HG03108 (cell line): Measurements from ENCODE around the gene SCIN.
"Not testable (repeated sequence)": the region's sequence is repeated elsewhere in the genome, so short reads cannot be mapped to it uniquely, and the experiment has no call there.

Experiments
- ATAC-seq: cut with Tn5 transposase; IDR thresholded peaks from one replicate; pipeline ENCODE4 v1.9.1; 2021; ENCODE audit warnings: moderate library complexity; ENCODE audit not compliant: unreplicated experiment

Gene SCIN

DNA sequence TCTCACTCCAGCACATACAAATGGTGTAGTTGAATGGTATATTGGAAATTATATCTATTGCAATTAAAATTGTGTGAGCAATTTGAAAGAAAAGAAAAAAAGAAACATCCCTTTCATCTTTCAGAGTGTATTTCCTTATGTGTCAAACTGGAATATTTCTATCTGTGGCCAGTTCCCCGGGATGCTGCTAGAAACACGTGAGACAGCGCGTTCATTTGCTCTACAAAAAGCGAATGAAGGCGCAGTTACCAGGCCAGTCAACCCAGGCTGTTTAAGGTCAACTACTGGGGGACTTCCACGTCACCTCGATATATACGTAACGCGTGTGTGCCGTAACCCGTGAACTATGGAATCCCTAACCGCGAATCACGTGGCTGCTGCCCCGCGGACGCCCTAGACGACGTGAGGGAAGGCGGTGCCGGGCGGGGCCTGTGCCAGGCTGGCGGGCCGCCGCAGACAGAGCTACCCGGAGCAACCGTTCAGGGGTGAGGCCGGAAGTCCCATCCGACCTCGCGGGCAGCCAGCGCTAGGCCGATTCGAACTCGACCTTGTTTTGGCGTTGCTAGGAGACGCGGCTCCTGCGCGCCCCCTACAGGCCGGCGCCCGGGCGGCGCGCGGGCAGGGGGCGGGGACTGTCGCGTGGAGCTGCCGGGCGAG lies 115.8 kb downstream of the SCIN start:
- ATAC-seq = peak; percentile 72

DNA sequence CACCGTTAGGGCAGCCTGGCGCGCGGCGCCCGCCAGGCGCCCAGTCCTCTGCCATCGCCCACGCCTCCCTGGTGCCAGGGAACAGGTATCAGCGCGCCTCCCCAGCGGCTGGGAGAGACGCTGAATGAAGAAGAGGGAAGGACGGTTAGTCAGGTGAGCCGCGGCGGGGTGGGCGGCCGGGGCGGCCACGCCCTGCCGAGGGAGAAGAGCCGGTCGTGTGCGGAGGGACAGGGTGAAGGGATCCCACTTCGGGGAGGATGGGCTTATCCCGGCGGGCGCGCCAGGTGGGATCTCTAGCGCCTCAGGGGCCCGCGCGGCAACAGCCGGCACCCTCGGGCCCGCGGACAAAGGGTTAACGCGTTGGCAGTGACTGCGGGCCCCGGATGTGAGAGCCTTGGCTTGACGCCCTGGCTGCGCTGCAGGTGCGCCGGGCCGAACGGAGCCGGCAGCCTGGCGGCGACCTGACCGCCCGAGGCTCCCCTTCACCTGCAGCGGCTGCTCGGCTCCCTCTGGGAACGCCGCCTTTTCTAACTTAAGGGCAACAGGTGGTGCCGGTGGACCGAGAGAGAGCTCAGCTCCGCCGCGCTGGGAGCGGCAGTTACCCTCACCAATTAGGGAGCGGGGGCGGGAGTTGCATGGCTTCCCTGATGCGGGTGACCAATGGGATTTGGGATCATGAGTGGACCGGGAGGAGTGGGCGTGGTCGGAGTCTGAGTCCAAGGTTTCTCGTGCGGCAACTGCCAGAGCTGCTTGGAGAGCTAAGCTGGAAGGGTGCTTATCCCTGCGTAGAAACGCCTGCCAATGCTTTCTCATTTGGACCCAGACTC lies 116.6 kb downstream of the SCIN start, which contains the start of gene ARL4A:
TSS of gene ARL4A (plus strand) at position 743 of the 827 bp plus-strand sequence. CDS start 622 bp downstream, outside the sequence.
- peak; percentile 86 for ATAC-seq

DNA sequence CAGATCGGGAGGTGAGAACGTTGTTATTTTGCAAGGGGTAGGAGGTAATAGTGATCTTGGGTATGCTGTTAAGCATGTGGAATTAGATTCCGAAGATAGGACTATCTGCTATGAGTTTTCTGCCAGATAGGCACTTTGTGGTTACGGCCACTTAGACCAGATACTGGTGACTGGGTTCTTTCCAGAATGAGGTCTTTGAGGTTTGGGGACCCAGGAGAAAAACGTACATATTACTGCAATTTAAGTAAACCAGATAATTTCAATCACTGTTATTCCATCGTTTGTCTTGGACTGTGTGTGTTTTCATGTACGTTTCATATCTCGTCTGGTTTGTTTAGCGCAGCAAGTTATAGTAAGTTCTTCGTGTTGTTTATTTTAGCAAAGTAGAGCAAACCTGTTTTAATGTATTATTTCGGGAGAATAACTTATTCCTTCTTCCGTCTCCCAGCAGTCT lies 117.2 kb downstream of the SCIN start:
- ATAC-seq = no peak

DNA sequence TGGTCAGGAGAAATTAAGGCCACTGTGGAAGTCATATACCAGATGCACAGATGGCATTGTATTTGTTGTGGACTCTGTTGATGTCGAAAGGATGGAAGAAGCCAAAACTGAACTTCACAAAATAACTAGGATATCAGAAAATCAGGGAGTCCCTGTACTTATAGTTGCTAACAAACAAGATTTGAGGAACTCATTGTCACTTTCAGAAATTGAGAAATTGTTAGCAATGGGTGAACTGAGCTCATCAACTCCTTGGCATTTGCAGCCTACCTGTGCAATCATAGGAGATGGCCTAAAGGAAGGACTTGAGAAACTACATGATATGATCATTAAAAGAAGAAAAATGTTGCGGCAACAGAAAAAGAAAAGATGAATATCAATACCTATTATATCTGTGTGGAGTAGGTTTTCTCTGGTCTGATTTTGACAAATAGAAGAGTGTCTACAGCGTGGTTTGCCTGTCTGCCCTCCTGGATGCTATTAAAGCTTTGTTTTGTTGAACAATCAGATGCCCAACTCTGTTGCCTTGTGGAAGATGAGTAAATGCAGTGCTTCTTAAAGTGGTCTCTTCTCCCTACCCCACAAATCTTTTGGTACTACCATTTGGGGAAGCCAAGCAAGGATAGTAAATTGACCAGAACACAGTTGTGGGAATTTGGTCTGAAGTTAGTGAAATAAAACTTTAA lies 118.1 kb downstream of the SCIN start:
- ATAC-seq = not testable (repeated sequence)

DNA sequence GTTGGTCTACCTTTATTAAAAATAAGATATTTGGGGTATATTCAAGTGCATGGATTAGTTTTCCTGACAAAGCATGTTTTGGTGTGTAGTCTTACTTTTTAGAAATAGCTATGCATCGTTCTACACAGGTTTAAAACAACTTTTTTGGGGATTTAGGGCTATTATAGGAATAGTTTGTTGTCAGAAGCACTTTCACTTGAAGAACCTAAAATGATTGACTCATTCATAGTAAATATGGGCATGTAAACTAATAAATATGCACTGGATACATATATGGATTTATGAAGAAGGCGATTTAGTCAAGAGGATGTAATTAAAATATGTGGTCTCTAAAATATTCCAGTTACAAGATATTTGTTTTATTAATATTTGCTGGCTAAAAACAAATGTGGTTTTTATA lies 118.9 kb downstream of the SCIN start:
- no peak for ATAC-seq

DNA sequence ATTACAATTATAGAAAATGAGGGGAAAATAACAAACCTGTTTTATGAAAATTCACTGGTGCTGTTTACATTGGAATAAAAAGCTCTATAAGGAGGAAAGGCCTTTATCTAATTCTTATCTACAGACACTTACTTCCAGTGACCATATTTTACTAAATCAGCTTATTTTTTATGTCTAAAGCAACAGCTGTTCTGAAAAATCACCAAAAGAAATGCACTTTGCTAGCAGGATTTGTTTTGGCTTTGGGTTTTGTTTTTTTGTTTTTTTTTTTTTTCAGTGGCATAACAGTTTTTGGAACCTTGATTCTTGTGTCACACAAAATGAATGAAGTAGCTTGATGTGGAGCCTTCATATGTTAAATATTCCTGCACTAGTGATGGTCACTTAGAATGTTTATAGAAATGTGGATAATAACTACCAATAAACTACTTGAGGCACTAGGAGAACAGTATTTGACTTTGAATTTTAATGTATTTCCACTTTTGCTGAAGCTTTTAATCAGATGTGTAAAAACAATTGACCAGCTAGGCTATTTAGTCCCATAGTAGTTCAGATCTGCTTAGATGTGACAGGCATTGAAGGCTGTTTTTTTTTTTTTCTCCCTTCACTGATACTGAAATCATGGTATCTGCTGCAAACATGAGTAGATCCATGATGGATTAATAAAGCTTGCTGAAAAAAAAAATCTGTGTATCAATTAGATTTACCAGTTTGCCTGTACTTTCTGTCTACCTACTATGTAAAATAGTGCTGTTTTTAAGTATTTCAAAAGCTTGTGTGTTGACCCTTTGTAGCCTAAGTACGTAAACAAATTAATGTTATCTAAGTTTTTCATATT lies 119.7 kb downstream of the SCIN start:
- ATAC-seq = no peak

DNA sequence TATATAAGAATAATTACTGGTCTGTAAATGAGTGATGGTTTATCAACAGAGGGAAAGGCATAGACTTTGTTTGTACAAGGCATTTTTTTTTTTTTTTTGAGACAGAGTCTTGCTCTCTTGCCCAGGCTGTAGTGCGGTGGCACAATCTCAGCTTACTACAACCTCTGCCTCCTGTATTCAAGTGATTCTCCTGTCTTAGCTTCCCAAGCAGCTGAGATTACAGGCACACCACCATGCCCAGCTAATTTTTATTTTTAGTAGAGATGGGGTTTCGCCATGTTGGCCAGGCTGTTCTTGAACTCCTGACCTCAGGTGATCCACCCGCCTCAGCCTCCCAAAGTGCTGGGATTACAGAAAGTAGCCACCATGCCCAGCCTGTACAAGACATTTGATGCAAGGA lies 120.9 kb downstream of the SCIN start:
- ATAC-seq = not testable (repeated sequence)

DNA sequence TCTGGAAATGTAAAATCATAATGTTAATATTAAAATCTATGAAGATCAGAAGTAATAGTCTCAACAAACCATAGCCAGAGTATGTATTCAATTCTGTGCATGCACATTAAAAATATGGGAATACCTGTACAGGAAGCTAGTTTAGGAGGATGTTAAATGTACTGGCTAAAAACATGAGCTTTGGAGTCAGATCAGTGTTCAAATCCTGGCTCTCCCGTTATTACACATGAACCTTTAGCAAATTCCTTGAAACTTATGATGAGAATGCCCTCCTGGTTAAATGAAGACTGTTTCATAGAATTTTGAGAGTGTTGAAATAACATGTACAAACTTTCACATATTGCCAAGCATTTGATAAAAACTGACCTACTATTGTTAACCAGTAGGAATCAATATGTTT lies 121.5 kb downstream of the SCIN start:
- no peak for ATAC-seq

DNA sequence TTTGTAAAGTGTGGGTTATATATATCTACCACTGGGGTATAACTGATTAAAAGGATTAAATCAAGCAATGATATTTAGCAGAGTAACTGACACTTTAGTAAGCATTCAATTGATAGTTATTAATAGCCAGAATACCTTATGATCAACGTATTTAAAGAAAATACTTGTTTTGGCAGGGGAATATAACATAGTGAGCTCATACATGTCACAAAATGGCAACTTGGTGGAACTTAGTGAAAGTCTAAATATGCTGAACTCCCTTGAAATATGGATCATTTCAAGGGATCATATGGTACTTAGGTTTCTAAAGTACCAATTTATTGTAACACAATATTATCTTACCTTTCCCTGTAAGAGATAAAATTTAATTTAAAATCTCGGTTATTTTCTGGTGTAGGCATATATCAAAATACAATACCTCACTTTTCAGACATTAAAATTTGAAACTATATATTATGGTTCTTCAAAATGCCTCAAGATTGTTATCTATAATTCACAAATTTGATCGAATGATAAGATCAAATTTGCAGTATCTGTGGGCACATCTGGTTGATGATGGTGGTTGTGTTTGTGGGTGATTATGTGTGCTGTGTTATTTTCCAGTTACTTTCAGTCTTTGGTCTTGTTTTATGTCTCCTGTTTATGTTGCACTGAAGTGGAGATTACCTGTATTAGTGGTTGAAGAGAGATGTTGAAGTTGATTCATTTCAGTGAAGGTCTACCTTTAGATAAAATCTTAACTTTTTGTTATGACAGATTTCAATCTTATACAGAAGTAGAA lies 122.1 kb downstream of the SCIN start:
- ATAC-seq = no peak

DNA sequence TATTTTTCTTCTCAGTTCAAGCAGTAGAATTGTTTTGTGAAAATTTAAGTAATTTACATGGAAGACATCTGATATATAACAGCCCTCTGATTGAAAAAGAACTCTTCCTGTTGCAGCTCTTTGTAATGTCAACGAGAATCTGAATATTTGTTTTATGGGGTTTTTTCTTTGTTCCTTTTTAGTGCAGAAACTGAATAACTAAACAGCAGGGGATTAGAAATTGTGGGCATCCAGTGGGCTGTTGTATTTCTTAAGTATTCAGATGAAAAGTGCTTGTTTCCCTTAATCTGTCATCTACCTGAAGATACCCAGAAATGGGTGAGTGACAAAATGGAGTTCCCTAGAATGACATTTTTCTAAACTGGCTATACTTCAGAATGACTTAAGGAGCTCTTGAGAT lies 124.3 kb downstream of the SCIN start:
- no peak for ATAC-seq

DNA sequence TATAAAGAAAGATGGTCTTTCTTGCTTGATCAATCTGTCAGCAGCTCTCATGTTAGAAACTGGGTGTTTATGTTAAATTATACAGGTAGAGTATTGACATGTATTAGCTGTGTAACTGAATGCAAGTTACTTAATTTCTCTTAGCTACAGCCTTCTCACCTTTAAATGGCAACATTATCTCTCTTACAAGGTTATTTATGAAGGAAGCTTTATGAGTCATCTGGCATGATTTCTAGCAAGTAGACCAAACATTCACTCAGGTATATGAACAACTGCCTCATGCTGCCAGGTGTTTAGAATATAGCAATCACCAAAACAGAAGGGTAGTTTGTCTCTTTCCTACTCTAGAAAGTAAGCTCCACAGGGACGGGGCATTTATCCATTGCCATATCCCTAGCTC lies 125.4 kb downstream of the SCIN start:
- ATAC-seq = no peak

DNA sequence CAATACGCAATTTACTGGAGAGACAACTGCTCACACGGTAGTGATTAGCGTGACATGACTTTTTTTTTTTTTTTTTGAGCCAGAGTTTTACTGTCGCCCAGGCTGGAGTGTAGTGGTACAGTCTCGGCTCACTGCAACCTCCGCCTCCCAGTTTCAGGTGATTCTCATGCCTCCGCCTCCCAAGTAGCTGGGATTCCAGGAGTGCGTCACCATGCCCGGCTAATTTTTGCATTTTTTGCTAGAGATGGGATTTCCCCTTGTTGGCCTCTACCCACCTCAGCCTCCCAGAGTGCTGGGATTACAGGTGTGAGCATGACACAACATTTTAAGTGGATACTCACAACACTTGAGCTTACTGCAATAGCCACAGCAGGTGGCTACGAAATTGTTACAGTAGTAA lies 128.8 kb downstream of the SCIN start:
- ATAC-seq = no peak

DNA sequence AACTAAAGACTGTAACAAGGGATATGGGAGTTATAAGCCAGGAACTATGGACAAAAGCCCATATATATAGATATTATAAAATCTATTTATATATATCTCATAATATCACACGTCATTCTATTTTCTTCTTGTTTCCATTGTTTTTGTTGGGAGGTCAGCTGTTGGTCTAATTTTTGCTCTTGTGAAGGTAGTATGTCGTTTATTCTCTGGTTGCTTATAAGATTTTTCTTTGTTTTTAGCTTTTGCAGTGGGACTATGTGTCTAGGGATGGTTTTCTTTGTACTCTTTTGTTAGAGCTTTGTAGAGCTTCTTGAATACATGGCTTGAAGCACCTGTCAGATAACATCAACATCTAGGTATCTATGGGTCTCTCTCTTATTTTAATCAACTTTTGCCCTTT lies 130.9 kb downstream of the SCIN start:
- ATAC-seq = no peak

DNA sequence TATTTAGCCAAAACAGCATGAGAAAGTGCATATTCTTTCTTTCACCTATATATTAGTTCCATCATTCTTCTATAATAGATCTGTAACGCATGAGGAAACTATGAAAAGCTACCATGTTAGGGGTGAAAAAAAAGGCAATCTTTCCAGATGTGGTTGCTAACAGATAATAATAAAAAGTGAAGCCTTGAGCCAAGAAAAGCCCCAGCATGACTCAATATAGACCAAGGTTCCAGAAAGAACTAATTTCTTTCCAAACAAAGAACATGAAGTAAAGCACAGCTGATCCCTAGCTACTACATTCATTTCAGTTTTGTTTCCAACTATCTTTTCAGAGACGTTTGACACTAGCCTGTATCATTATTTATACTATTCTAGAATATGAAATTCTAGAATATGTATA lies 133.4 kb downstream of the SCIN start:
- ATAC-seq = no peak

DNA sequence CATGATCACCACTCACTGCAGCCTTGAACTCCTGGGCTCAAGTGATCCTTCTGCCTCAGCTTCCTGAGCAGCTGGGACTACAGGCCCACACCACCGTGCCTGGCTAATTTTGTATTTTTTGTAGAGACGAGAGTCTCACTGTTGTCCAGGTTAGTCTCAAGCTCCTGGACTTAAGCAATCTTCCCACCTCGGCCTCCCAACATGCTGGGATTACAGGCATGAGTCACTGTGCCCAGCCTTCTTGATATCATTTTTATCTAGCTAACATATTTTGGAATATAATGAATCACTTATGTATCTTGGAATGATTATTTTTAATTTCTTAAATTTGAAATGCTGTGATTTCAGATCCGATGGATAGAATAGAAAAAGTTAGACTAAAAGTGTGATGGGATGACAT lies 135.4 kb downstream of the SCIN start:
- no peak for ATAC-seq

DNA sequence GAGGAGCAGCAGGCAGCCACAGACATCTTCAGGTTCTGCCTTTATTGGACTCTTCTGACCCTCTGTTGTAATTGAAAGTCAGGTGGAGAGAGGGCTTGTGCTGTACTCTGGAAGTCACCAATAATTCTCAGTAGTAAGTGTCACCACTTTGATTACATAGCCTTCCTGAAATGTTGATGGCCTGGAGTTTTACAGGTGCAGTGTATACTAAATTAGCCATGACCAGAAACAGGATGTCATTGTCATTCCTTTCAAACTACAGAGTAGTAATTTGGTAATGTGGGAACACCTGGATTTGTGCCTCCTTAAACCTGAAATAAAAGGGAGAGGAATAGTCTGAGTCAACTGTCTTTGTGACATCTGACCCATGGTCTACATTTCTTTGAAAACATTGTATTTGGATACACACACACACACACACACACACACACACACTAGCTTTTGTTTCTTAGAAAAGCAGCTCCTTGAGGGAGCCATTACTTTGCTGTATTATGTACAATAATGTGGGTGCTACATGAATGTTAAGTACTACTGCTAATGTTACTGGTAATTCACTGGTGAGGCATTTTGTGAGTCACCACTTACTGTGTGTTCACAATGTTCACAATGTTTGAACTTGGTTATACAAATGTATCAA lies 136.5 kb downstream of the SCIN start:
- ATAC-seq = no peak

DNA sequence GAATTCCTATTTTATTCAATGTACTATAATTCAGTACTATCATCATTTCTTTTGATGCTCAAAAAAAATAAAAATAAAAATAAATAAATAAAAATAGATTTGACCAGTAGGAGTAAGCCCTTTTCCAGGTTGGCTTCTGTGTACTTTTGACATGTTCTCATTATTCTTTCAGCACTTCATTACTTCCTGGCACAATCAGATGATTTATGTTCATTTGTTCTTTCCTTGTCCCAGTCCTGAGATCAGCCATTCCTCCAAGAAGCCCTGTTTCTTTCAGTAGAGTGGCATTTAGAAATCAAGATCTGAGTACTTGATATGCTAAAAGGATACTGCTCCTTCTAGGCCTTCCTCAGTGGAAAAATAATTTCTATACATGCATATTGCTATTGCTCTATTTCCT lies 137.8 kb downstream of the SCIN start:
- no peak for ATAC-seq
